SU-DHL-6 (cell line): Measurements from ENCODE around the gene NUP153.

Experiments used
- CTCF ChIP-seq: fragments of 200-600 bp; sonication (generic); IDR thresholded peaks from one replicate; pipeline ENCODE4 v1.5.1; 2017; ENCODE audit warnings: antibody characterized with exemption, mild to moderate bottlenecking, low read length, moderate library complexity; ENCODE audit not compliant: insufficient read depth, poor library complexity, severe bottlenecking
- EZH2phosphoT487 ChIP-seq: fragments of 200-600 bp; sonication (generic), shearing (Covaris generic); conservative IDR thresholded peaks from 2 replicates; pipeline ENCODE4 v1.6.1; 2018; ENCODE audit warnings: mild to moderate bottlenecking, antibody characterized with exemption, low read length, moderate library complexity, mixed read lengths

- TF ChIP-seq CTCF (no peak), EZH2phosphoT487 (no peak)
These were observed 31.1 kb upstream of the NUP153 start for GRCh38 chr6:17737704-17738252.
